Right hindlimb (tissue), 1 donor: ENCODE data around the gene ZFYVE28.

ENCODE experiments used
- DNase-seq: peaks from one replicate; pipeline ENCODE4 v3.0.0-alpha.2; 2018

The ZFYVE28 gene

GRCh38 chr4:2365054-2365912, 53.2 kb downstream of the ZFYVE28 start:
- no peak for DNase-seq

GRCh38 chr4:2364654-2365053, 53.8 kb downstream of the ZFYVE28 start:
- DNase-seq, result no peak

- DNase-seq, result no peak
Observed at GRCh38 chr4:2363951-2364653, 54.3 kb downstream of the ZFYVE28 start.

DNA sequence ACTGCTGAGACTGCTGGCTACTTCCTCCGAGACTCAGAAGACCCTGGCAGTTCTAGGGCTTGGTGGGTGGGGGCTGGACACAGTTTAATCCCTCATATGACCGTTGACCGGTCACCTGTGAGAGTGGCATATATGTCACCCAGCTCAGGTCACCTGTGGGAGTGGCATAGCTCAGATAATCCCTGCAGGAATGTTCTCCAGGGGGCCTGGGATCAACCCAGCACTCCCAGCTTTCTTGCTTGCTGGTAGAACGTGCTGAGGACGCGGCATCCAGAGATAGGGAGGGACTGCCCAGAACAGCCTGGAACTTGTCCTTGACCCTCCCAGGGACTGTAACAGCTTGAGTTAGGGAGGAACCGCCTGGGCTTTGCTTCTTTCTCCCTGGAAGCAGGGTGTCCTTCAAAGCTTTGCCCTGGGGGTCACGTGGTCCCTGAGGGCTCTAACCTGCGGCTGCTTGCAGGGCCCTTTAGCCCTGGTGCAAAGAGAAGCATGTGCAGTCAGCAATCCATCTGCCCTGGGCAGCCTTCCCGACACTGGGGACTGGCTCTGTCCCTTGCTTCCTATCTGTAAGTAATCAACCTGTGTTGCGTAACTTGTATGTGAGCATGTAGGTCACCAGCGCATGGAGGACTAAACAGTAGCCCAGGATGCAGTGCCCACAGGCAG, 55.3 kb downstream of the ZFYVE28 start:
- no peak for DNase-seq

GRCh38 chr4:2362266-2363055, 56.0 kb downstream of the ZFYVE28 start:
- peak; percentile 64 for DNase-seq

- DNase-seq, result no peak
Observed at GRCh38 chr4:2361366-2362265, 56.8 kb downstream of the ZFYVE28 start.

GRCh38 chr4:2360396-2360730, 58.1 kb downstream of the ZFYVE28 start:
- DNase-seq, result no peak

DNA sequence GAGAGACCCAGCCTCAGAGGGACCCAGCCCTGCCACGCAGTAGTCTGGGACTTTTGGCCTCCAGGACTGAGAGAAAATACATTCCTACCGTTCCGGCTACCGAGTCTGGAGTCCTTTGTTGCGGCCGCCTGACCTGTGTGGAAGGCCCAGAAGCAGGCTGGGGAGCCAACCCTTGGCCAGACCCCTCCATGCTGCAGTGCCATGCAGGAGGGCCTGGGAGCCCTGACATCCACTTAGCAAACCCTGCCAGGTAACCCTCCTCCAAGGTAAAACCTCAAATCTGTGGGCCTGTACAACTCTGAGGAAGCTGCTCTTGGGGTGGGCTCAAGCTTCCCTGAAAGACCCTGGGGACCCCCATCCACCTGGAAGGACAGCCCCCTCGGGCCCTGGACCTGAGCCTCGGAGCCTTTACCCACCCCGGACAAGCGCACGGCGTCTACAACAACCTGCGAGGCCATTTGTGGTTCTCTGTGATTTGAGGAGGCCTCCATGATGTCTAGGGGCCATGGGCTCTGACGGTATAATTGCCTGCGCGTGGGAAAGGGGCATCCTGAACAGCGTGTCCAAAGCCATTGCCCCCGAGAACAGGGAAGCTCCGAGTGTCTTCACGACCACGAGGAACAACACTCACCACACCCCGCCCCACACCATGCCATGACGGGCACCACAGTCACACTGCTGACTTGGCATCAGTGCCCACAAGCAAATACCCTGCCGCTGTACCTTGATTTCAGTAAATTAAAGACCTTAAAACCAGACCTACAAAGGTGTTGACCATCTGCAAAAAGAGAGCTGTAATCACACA, 58.7 kb downstream of the ZFYVE28 start:
- no peak for DNase-seq

- DNase-seq, result no peak
Observed at GRCh38 chr4:2357821-2358745, 60.4 kb downstream of the ZFYVE28 start.

DNA sequence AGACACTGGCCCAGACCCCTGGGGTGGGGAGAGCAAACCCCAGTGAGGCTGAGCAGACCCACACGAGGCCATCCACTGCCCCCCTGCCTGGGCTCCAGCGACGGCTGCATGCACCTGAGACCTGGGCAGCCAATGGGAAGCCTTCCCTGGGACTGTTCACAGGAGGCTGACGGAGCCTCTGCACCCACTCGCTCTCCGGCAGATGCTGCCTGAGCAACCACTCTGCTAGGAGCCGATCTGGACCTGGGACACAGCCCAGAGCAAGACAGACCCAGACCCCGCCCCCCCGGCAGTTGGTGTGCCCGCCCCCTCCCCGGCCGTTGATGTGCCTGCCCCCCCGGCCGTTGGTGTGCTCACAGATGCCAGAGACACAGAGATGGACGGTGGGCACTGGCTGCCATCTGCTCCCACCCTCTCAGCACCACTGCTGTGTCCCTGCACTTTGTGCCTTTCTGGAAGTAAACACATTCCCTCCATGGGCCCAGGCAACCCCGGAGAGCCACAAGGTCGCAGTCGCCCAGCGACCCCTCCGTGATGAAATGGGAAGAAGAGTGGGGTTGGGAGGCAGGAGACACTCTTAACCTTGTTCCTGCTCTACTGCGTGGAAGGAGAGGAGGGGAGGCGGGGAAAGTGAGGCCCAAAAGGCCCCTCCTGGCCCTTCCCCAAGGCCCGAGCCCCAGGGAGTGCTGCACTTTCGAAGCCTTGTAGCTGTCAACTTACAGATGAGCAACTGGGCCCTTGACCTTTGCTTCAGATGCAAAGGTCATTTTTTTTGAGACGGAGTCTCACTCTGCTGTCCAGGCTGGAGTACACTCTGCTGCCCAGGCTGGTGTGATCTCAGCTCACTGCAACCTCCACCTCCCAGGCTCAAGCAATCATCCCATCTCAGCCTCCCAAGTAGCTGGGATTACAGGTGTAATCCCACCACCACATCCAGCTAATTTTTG, 62.0 kb downstream of the ZFYVE28 start:
- DNase-seq, result no peak

GRCh38 chr4:2354760-2355159, 63.7 kb downstream of the ZFYVE28 start:
- DNase-seq, result peak; percentile 11

DNA sequence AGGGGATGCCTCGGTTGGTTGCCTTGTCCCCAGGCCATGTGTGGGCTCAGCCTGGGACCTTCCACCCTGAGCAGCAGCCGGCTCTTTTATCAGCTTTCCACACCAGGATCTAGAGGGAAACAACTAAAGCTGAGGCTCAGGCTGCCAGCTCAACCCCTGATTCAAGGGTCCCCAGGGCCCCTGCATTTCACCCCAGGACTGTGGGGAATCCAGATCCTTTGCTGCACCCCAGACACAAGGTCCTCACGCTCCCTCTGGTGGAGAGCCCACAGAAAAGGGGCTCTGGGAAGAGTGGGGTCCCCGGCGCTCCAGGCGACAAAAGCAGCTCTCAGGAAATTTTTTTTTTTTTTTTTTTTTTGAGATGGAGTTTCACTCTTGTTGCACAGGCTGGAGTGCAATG, 64.3 kb downstream of the ZFYVE28 start:
- DNase-seq, result peak; percentile 19

- peak; percentile 55 for DNase-seq
Observed at GRCh38 chr4:2353222-2354107, 65.0 kb downstream of the ZFYVE28 start.

GRCh38 chr4:2352729-2353221, 65.7 kb downstream of the ZFYVE28 start:
- peak; percentile 19 for DNase-seq

GRCh38 chr4:2352171-2352570, 66.3 kb downstream of the ZFYVE28 start:
- peak; percentile 2 for DNase-seq

GRCh38 chr4:2350982-2351381, 67.5 kb downstream of the ZFYVE28 start:
- peak; percentile 2 for DNase-seq

DNA sequence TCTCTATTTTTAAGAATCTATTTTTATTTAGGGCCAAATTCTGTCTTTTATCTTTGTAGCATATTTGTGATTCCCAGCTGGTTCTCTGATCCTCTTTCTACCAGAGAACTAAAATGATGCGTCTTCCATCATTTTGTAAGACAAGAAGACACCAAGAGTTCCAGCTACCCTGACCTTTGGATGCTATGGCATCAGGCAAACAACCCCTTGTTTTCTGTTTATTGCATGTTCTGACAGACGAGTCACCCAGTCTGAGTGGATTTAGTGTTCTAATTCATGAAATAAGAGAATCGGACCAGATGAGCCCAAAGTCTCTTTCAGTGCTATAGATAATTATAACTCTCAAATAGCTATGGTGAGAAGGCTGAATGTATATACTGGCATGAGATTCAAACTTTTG, 69.7 kb downstream of the ZFYVE28 start:
- DNase-seq, result no peak
